Liver (tissue), 9 donors: ENCODE results near the gene FOXS1. TPM values are rescaled to one million over a fixed set of nuclear protein-coding genes. Genes with fewer than 3 reads are reported as not detected.

ENCODE experiments used
- DNase-seq: peaks from one replicate; pipeline ENCODE4 v3.0.0-alpha.2; 2017; ENCODE audit warnings: low spot score
- H3K27ac ChIP-seq, 2 donors: one replicate each; pipeline ENCODE4 v1.7.0; 2013; ENCODE audit warnings: inconsistent platforms in 2 of 2, low read length in 2 of 2, control low read depth in 1 of 2, low read depth in 1 of 2, mild to moderate bottlenecking in 1 of 2
- H3K27me3 ChIP-seq, 4 donors: one replicate each; pipeline versions ENCODE4 v1.6.1 to v1.7.0; 2013; ENCODE audit warnings: low read length in 3 of 4, inconsistent platforms in 1 of 4, mild to moderate bottlenecking in 1 of 4, moderate library complexity in 1 of 4; ENCODE audit not compliant: control insufficient read depth in 4 of 4, insufficient read depth in 4 of 4
- H3K36me3 ChIP-seq, 4 donors: one replicate each; pipeline versions ENCODE4 v1.6.1 to v1.7.0; 2013; ENCODE audit warnings: low read length in 3 of 4, mild to moderate bottlenecking in 3 of 4, low read depth in 1 of 4, moderate library complexity in 1 of 4; ENCODE audit not compliant: control insufficient read depth in 4 of 4, insufficient read depth in 3 of 4
- H3K4me1 ChIP-seq, 4 donors: one replicate each; pipeline versions ENCODE4 v1.6.1 to v1.7.0; 2013; ENCODE audit warnings: low read length in 3 of 4, mild to moderate bottlenecking in 3 of 4, moderate library complexity in 1 of 4; ENCODE audit not compliant: control insufficient read depth in 4 of 4, insufficient read depth in 4 of 4
- H3K4me3 ChIP-seq, 3 donors: one replicate each; pipeline versions ENCODE4 v1.6.1 to v1.7.0; 2013; ENCODE audit warnings: low read length in 3 of 3, control low read depth in 1 of 3, low read depth in 1 of 3, mild to moderate bottlenecking in 1 of 3
- H3K9ac ChIP-seq, 2 donors: one replicate each; pipeline ENCODE4 v1.7.0; 2013; ENCODE audit warnings: low read length in 2 of 2, mild to moderate bottlenecking in 2 of 2, moderate library complexity in 2 of 2, control low read depth in 1 of 2, low read depth in 1 of 2
- H3K9me3 ChIP-seq, 4 donors: one replicate each; pipeline versions ENCODE4 v1.6.1 to v1.7.0; 2013; ENCODE audit warnings: low read length in 3 of 4; ENCODE audit not compliant: control insufficient read depth in 4 of 4
- HNF4A ChIP-seq, 2 donors: conservative IDR thresholded peaks; 2 replicates each; pipeline ENCODE4 v1.6.1; 2016; ENCODE audit warnings: antibody characterized with exemption in 2 of 2, mild to moderate bottlenecking in 2 of 2
- RAD21 ChIP-seq, 2 donors: IDR thresholded peaks; 2 replicates each; pipeline ENCODE4 v1.6.1; 2016; ENCODE audit warnings: antibody characterized with exemption in 2 of 2, mild to moderate bottlenecking in 2 of 2
- SP1 ChIP-seq: IDR thresholded peaks from 2 replicates; pipeline ENCODE4 v1.6.1; 2018; ENCODE audit warnings: antibody characterized with exemption, mild to moderate bottlenecking
- WGBS: extraction: QIAGEN DNeasy Blood & Tissue Kit; methylation state at CpG from one replicate; pipeline ENCODE4 v1.1.7; 2013; 5-methylcytosine and 5-hydroxymethylcytosine counted together
- polyA plus RNA-seq, 2 donors: library from polyadenylated mRNA; stranded (reverse) in 1 of 2; unstranded in 1 of 2; fragments of 200-250 nt in 1 of 2; fragments of >200 nt in 1 of 2; fragmentation: Nextera tagmentation in 1 of 2; extraction: Ambion mirVana in 1 of 2; gene quantifications; one replicate each; pipeline versions ENCODE4 v1.2.1 to v1.2.3, GENCODE V29; 2013 to 2015
- total RNA-seq, 2 donors: library from RNA; depleted of rRNA; stranded (reverse); fragments of >200 nt; gene quantifications; one replicate each; pipeline ENCODE4 v1.2.3, GENCODE V29; 2014
- TF ChIP-seq, protein P1 (sequence below): IDR thresholded peaks from 2 replicates; pipeline ENCODE4 v1.6.1; 2016; ENCODE audit warnings: antibody characterized with exemption, mild to moderate bottlenecking
- TF ChIP-seq, protein P2 (sequence below): IDR thresholded peaks from 2 replicates; pipeline ENCODE4 v1.6.1; 2016; ENCODE audit warnings: antibody characterized with exemption
- TF ChIP-seq, protein P3 (sequence below): fragments of 150-350 bp; IDR thresholded peaks from 2 replicates; pipeline ENCODE4 v1.5.1; 2017; ENCODE audit warnings: improper control_type of control experiment, low read depth, low read length; ENCODE audit not compliant: missing input control
- donor health status: healthy.
- donor health status: healthy.
- donor health status: healthy.
- donor health status: healthy.
- donor health status: healthy.

FOXS1 gene
- total and polyA plus RNA-seq, 4 donors, result 0.21 to 0.51 (median 0.28) TPM

DNA sequence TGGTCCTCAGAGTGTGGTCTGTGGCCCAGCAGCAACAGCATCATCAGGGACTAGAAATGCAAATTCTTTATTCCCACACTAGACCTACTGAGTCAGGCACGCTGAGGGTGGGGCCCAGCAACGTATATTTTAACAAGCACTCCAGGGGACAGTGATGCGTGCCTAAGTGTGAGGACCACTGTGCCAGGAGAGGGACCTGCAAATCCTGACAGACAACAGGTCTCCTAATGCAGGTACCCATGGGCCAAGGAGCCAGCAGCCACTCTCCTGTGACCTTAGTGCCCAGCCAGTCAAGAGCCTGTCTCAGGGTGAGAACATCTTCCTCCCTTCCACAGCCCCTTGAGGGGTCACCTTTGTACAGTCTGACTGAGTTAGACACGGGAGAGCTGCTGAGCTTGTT is 34.2 kb downstream of the FOXS1 start:
- H3K27ac ChIP-seq, result no peak overlapping the region
- WGBS, result 94% methylated on average over 4 of the region's 4 CpGs
- no peaks in the 10 kb centered on the region for H3K27me3 ChIP-seq
- no peak overlapping the region for H3K9ac ChIP-seq
- H3K9me3 ChIP-seq, result no peaks in the 10 kb centered on the region
- H3K4me3 ChIP-seq, result no peak overlapping the region
- H3K4me1 ChIP-seq, result no peaks in the 10 kb centered on the region
- TF ChIP-seq RAD21 (IDR thresholded peaks at IDR 0.05) (no peak), HNF4A (conservative IDR thresholded peaks at IDR 0.05) (no peak), SP1 (no peak)
- TF ChIP-seq, protein P1, sequence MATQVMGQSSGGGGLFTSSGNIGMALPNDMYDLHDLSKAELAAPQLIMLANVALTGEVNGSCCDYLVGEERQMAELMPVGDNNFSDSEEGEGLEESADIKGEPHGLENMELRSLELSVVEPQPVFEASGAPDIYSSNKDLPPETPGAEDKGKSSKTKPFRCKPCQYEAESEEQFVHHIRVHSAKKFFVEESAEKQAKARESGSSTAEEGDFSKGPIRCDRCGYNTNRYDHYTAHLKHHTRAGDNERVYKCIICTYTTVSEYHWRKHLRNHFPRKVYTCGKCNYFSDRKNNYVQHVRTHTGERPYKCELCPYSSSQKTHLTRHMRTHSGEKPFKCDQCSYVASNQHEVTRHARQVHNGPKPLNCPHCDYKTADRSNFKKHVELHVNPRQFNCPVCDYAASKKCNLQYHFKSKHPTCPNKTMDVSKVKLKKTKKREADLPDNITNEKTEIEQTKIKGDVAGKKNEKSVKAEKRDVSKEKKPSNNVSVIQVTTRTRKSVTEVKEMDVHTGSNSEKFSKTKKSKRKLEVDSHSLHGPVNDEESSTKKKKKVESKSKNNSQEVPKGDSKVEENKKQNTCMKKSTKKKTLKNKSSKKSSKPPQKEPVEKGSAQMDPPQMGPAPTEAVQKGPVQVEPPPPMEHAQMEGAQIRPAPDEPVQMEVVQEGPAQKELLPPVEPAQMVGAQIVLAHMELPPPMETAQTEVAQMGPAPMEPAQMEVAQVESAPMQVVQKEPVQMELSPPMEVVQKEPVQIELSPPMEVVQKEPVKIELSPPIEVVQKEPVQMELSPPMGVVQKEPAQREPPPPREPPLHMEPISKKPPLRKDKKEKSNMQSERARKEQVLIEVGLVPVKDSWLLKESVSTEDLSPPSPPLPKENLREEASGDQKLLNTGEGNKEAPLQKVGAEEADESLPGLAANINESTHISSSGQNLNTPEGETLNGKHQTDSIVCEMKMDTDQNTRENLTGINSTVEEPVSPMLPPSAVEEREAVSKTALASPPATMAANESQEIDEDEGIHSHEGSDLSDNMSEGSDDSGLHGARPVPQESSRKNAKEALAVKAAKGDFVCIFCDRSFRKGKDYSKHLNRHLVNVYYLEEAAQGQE, result no peak
- no peaks in the 10 kb centered on the region for H3K36me3 ChIP-seq
- DNase-seq, result no peak

DNA sequence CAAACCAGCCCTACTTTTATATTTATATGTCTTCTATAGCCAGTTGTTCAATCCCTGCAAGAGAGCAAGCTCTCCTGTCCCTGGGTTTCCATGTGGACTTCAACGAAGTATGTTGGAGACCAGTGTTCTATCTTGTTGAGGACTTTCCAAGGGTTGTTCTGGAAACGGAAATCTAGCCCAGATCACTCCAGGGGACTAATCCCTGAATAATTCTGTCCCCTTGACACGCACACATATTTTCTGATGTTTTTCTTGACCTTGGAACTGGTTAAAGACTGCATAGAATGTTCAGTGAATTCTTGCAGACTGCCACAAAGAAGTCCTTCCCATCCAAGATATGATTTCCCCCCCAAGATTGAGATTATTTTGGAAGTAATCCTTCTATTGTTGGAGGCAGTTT is 35.7 kb downstream of the FOXS1 start:
- no peaks in the 10 kb centered on the region for H3K9me3 ChIP-seq
- TF ChIP-seq, protein P2, sequence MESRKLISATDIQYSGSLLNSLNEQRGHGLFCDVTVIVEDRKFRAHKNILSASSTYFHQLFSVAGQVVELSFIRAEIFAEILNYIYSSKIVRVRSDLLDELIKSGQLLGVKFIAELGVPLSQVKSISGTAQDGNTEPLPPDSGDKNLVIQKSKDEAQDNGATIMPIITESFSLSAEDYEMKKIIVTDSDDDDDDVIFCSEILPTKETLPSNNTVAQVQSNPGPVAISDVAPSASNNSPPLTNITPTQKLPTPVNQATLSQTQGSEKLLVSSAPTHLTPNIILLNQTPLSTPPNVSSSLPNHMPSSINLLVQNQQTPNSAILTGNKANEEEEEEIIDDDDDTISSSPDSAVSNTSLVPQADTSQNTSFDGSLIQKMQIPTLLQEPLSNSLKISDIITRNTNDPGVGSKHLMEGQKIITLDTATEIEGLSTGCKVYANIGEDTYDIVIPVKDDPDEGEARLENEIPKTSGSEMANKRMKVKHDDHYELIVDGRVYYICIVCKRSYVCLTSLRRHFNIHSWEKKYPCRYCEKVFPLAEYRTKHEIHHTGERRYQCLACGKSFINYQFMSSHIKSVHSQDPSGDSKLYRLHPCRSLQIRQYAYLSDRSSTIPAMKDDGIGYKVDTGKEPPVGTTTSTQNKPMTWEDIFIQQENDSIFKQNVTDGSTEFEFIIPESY, result no peak
- TF ChIP-seq, protein P3, sequence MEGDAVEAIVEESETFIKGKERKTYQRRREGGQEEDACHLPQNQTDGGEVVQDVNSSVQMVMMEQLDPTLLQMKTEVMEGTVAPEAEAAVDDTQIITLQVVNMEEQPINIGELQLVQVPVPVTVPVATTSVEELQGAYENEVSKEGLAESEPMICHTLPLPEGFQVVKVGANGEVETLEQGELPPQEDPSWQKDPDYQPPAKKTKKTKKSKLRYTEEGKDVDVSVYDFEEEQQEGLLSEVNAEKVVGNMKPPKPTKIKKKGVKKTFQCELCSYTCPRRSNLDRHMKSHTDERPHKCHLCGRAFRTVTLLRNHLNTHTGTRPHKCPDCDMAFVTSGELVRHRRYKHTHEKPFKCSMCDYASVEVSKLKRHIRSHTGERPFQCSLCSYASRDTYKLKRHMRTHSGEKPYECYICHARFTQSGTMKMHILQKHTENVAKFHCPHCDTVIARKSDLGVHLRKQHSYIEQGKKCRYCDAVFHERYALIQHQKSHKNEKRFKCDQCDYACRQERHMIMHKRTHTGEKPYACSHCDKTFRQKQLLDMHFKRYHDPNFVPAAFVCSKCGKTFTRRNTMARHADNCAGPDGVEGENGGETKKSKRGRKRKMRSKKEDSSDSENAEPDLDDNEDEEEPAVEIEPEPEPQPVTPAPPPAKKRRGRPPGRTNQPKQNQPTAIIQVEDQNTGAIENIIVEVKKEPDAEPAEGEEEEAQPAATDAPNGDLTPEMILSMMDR, result no peak
- TF ChIP-seq, protein P1, result no peak
- no peak overlapping the region for H3K27ac ChIP-seq
- WGBS, result 92% methylated on average over 3 of the region's 3 CpGs
- no peak overlapping the region for H3K4me3 ChIP-seq
- no peaks in the 10 kb centered on the region for H3K4me1 ChIP-seq
- H3K36me3 ChIP-seq, result no peaks in the 10 kb centered on the region
- DNase-seq, result no peak
- no peaks in the 10 kb centered on the region for H3K27me3 ChIP-seq
- H3K9ac ChIP-seq, result no peak overlapping the region
